GM12865 (cell line): ENCODE results near the gene RBM44.
"Not testable (repeated sequence)": the region's sequence is repeated elsewhere in the genome, so short reads cannot be mapped to it uniquely, and the experiment has no call there.

Experiments
- DNase-seq: peaks from one replicate; pipeline ENCODE4 v3.0.0; 2010; ENCODE audit warnings: low read depth
- H3K4me3 ChIP-seq: 2 replicates; pipeline ENCODE4 v1.5.1; 2011; ENCODE audit warnings: mild to moderate bottlenecking, low read depth, low read length, control low read depth
- TF ChIP-seq, protein P1 (sequence below): IDR thresholded peaks from 2 replicates; pipeline ENCODE4 v1.5.1; 2011; ENCODE audit warnings: low read length, control low read depth, low read depth, inconsistent platforms; ENCODE audit not compliant: insufficient read depth; ENCODE audit errors: missing control alignments

RBM44 gene

DNA sequence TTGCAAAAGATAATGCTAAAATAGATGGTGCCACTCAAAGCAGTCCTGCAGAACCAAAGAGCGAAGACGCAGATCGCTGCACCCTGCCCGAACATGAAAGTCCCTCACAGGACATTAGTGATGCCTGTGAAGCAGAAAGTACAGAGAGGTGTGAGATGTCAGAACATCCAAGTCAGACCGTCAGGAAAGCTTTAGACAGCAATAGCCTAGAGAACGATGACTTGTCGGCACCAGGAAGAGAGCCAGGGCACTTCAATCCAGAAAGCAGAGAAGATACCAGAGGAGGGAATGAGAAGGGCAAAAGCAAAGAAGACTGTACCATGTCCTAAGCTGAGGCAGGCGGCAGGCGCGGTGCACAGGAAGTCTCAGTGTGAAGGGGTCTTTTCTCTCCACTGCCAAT is 34.8 kb upstream of the RBM44 start:
- TF ChIP-seq, protein P1, sequence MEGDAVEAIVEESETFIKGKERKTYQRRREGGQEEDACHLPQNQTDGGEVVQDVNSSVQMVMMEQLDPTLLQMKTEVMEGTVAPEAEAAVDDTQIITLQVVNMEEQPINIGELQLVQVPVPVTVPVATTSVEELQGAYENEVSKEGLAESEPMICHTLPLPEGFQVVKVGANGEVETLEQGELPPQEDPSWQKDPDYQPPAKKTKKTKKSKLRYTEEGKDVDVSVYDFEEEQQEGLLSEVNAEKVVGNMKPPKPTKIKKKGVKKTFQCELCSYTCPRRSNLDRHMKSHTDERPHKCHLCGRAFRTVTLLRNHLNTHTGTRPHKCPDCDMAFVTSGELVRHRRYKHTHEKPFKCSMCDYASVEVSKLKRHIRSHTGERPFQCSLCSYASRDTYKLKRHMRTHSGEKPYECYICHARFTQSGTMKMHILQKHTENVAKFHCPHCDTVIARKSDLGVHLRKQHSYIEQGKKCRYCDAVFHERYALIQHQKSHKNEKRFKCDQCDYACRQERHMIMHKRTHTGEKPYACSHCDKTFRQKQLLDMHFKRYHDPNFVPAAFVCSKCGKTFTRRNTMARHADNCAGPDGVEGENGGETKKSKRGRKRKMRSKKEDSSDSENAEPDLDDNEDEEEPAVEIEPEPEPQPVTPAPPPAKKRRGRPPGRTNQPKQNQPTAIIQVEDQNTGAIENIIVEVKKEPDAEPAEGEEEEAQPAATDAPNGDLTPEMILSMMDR, result no peak
- no peak for DNase-seq
- H3K4me3 ChIP-seq, result no peak overlapping the region

DNA sequence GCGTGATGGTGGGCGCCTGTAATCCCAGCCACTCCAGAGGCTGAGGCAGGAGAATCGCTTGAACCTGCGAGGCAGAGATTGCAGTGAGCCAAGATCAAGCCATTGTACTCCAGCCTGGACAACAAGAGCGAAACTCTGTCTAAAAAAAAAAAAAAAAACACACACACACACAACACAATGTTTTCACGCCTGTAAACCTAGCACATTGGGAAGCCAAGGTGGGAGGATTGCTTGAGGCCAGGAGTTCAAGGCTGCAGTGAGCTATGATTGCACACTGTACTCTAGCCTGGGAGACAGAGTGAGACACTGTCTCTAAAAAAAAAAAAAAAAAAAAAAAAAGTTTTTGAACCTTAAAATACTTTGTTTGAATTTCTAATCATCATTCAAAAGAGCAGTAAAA is 33.5 kb upstream of the RBM44 start:
- H3K4me3 ChIP-seq, DNase-seq: not testable (repeated sequence)

DNA sequence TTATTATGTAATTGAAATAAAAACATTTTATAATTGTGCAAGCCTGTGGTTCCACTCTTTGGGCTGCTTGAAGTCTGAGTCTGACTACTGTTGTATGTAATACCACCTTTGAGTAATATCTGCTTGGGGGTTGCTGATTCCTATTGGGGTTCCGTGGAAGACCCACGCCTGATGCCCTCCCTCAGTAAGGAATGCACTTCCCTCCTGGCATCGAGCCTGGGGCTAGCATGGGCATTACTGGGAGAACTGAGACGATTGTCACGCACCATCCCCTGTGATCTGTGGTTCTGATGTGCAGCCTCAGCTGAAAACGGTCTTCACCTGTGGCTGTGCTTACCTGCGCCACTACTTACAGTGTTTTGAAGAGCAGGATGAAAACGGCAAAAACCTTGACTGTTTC is 32.7 kb upstream of the RBM44 start:
- H3K4me3 ChIP-seq, result no peak overlapping the region
- no peak for DNase-seq
- TF ChIP-seq, protein P1, result no peak

DNA sequence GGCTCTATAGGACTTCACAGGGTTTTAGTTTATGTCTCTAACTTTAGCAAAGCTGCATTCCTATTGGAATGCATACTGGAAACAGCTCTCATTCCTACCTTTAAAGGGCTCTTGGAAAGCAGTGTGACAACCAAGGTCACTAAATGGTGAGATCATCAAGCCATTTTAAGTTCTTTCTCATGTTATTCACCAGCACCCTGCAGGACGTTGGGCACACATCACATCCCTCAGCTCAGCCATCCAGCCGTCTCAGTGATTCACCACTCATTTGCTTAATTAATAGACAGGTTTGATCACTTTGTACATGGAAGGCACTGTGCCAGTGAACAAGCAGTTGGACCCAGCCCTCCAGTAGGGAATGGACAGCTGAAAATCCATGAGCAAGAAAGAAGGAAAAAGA is 32.2 kb upstream of the RBM44 start:
- DNase-seq, result no peak
- no peak overlapping the region for H3K4me3 ChIP-seq
- TF ChIP-seq, protein P1, result no peak

DNA sequence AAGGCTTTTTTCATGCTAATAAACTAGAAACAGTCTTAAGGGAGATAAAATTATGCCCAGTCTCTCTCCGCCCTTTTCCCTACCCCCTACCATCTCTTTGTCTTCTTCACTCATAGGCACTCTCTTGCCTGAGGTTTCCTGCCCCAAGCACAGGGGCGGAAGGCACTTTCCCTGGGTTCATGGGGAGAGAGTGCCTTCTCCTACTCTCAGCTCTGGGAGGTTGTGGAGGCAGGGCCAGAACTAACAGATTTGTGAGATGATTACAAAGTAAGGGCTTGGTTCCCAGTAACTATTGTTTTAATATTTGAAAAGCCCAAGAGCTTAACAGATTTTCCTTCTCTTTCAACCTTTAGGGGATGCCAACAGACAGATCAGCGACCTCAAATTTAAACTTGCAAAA is 26.1 kb upstream of the RBM44 start:
- TF ChIP-seq, protein P1, result no peak
- no peak for DNase-seq
- no peak overlapping the region for H3K4me3 ChIP-seq

DNA sequence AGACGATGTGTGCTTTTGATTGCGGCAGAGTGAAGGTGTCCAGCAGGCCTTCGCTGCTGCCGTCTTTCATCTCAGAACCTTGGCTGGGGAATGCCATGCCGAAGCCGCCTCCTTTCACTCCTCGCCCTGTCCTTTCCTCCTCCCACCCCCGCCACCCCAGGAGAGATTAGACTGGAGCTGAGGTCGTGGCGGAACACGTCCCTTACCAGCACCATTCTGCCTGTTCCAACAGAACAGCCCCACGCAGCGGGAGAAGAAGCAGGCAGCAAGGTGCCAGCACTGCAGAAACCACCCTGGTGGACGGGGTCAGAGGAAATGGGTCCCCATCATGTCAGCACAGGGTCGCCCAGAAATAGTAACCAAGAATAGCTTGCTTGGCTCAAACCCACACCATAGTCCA is 24.8 kb upstream of the RBM44 start:
- DNase-seq, result no peak
- TF ChIP-seq, protein P1, result no peak
- no peak overlapping the region for H3K4me3 ChIP-seq

DNA sequence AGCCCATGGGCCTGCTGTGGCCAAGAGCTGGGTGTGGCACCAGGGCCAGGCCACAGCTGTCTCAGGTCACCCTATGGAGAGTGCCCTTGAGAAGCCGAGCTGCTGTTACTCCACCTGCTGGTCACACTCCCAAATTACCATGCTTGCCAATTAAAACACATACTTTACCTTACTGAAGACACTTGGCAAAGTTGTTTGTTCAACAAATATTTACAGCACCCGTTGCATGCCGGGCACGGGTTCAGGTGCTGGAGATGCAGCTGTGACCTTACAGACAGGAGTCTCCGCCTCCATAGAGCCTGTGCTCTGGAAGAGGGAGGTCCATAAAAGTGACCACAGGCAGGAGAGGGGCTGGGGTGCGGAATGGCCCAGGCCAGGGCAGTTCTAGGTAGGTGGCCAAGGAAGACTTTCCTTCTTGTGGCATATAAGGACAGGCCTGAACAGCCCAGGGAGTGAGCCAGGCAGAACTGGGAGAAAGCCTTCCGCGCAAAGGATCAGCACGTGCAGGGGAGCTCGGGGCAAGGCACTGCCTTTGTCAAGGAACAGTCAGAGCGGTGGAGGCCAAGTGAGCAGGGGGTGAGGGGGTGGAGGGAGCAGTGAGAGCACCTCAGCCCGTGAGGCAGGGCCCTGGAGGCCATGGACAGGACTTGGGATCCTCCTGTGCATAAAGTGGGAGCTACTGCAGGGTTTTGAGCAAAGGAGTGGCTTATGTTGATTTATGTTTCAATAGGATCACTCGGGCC is 23.6 kb upstream of the RBM44 start:
- DNase-seq, result peak; percentile 73
- TF ChIP-seq, protein P1, result peak; percentile 56
- H3K4me3 ChIP-seq, result no peak overlapping the region
